ENCODE measurements around the gene SESN3.
"Not testable (repeated sequence)": the region's sequence is repeated elsewhere in the genome, so short reads cannot be mapped to it uniquely, and the experiment has no call there.

The SESN3 gene, protein sequence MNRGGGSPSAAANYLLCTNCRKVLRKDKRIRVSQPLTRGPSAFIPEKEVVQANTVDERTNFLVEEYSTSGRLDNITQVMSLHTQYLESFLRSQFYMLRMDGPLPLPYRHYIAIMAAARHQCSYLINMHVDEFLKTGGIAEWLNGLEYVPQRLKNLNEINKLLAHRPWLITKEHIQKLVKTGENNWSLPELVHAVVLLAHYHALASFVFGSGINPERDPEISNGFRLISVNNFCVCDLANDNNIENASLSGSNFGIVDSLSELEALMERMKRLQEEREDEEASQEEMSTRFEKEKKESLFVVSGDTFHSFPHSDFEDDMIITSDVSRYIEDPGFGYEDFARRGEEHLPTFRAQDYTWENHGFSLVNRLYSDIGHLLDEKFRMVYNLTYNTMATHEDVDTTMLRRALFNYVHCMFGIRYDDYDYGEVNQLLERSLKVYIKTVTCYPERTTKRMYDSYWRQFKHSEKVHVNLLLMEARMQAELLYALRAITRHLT

DNA sequence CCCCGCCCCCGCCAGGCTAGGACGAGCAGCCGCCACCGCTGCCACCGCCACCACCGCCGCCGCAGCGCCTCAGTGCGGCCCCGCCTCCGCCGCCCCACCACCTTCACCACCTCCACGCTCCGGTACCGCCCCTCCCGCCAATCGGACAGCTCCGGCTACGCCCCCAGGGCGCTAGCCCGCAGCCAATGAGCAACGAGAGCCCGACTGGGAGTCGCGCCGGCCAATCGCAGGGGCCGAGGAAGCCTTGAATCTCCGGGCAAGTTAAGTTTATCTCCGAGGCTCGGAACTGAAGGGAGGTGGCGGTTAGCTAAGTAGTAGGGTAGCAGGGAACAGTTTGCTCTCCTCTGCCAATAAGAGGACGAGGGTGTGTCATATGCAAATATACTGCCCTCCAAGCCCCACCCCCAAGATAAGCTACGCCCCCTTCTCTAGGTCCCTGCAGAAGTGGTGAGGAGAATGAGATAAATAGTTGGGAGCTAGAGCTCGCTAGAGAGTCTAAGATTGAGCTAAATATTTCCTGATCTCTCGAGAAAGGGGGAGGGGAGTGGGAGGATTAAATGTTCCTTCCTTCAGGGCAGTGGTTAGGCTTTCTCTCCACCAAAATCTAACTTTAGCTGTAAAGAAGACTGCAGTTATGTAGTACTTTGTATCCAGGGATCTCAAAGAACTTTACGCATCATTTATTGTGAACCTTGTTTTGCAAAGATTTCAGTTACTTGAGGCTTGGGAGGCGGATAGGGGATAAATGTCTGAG lies at the start of gene SESN3:
TSS of gene SESN3 (minus strand) at position 76 of the 754 bp plus-strand sequence. CDS start 342 bp downstream, outside the sequence.
- DNase-seq (ENCODE audit: low read depth, low spot score) = peak; percentile 99

DNA sequence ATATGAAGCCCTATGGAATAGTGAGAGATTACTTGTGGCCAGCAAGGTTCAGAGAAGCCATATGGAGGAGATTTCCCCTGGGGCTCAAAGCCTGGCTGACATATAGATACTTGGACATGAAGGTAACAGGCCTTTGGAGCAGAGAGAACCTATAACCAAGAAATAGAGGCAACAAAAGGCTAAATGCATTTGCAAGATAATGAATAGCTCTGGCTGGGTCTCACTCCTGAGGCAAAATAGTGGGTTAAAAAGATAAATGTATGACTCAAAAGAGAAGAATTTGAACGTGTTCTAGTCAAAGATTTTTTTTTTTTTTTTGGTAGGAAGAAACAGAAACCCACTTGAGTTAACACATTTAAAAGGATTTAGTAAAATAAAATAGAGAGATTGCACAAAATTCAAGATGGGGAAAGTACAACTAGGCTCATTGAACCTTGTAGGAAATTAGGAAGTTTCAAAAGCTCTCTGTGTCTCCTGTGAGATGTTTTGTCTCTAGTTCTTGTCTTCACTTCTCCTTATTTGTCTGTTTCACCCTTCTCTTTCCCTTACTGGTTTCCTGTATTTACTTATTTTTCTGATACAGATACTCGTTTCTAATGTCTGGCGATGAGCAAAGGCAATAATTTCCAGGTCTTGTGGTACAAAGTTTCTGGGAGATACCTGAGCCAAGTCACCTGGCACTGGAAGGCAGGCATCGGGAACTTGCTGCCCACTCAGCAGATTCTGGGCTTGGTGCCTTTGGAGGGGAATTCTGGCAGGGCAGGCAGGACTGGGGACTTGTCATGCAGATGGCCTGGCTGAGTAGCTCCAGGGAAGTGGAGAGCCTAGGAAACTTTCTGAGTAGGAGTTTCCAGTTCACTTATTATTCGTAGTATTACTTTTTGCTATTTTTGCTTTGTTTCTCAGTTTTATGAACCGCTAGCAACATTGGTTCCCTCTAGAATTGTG lies 49.2 kb upstream of the SESN3 start:
- DNase-seq (ENCODE audit: low read depth, low spot score) = no peak

DNA sequence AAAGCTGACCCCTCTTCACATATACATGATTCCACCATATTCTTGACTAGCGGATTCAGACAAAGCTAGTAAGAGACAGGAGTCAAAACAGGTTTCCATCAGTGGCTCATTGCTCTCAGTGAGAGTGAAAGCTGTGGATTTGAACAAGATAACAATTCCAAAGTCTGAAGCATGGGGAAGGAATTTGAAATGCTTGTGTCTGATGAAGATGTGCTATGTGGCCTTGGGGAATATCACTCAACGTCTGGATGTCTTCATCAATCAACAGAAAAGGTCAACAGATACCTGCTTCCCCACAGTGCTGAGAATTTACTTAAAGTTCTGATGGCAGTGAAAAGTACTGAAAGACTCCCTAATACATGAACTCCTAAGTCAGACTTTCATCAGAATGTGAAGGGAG lies 46.9 kb upstream of the SESN3 start:
- no peak for DNase-seq (ENCODE audit: low read depth, low spot score)

DNA sequence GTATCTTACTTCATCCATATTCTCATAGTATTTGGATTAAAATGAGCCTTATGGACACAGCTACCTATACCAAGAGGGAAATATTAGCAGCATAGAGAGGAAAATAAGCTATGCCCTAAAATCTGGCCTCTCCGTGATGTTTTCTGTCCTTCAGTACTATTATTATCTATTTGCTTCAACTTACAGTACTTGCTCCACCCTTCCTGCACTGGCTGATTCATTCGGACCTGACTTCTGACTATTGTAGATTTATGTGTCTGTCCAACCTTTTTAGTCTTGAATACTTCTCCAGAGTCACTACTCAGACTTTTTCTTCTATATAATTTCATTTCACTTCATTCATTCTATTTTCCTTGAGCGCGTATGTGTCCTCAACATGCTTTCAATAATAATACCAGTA lies 45.1 kb upstream of the SESN3 start:
- no peak for DNase-seq (ENCODE audit: low read depth, low spot score)

DNA sequence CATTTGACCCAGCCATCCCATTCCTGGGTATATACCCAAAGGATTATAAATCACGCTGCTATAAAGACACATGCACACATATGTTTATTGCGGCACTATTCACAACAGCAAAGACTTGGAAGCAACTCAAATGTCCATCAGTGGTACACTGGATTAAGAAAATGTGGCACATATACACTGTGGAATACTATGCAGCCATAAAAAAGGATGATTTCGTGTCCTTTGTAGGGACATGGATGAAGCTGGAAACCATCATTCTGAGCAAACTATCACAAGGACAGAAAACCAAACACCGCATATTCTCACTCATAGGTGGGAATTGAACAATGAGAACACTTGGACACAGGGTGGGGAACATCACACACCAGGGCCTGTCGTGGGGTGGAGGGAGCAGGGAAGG lies 42.6 kb upstream of the SESN3 start:
- DNase-seq (ENCODE audit: low read depth, low spot score) = not testable (repeated sequence)

DNA sequence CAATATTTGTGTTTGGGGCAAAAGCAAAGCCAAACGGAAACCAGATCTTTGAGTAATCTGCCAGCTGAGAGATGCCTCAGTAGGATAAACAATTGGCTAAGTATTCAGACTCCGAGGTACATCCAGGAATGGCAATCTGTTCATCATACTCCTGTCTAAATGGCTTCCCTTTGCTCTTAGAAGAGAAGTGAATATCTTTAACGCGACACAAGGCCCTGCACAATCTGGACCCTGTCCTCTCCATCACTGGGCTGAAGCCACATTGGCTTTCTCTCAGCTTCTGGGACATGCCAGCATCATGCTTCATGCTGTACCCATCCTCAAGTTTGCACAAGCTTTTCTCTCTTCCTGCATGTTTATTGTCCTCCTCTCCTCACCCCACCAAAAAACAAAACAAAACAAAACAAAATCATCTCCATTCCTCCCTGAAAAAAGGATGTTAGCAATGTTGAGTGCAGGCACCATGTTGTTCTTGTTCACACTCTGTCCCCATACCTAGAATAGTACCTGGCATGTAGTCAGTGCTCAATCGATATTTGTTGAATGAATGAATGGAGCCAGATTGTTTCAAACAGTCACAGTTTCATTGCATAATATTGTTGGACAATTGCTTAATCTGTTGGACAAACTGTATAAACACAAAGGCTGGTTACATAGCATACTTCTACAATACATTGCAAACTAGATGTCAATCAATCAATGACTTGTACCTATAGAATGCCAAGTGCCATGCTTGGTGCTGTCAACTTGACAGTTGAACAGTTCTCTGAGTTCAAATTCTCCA lies 38.2 kb upstream of the SESN3 start:
- no peak for DNase-seq (ENCODE audit: low read depth, low spot score)

DNA sequence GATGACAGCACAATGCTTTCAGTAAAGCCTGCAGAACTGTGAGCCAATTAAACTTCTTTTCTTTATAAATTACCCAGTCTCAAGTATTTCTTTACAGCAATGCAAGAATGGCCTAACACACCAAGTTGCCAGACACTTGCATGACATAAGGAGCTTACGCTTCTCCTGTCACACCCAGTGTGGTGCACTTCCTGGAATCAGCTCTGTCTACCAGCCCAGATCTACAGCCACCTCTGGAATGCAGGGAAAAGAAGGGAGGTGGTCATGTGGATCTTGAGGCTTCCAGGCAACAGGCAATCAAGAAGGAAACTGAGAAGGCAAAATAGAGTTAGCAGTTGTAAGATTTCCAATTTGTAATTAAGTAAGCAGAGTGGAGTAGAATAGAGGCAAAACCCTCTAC lies 37.4 kb upstream of the SESN3 start:
- DNase-seq (ENCODE audit: low read depth, low spot score) = no peak

DNA sequence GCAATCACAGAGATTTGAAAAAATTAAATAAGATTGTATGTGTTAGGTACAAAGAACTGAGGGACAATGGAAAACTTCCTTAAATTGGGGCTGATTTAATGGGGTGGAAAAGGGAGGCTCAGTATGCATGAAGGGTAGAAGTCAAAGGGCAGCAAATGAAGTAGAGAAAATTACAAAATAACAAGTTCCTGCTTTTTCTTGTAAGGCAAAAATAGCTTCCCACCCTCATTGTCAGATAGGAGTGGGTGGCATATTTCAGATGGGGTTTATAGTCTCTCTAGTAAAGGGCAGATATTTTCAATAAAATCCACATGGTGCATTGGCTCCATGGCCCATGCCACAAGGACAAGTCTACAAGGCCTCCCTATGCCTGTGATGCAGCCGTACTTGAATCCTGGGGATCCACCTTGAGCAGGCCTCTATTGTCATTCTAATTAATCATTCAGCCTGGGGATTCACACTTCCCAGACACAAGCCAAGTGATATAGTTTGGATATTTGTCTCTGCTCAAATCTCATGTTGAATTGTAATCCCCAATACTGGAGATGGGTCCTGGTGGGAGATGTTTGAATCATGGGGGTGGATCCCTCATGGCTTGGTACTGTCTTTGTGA lies 36.7 kb upstream of the SESN3 start:
- DNase-seq (ENCODE audit: low read depth, low spot score) = no peak

DNA sequence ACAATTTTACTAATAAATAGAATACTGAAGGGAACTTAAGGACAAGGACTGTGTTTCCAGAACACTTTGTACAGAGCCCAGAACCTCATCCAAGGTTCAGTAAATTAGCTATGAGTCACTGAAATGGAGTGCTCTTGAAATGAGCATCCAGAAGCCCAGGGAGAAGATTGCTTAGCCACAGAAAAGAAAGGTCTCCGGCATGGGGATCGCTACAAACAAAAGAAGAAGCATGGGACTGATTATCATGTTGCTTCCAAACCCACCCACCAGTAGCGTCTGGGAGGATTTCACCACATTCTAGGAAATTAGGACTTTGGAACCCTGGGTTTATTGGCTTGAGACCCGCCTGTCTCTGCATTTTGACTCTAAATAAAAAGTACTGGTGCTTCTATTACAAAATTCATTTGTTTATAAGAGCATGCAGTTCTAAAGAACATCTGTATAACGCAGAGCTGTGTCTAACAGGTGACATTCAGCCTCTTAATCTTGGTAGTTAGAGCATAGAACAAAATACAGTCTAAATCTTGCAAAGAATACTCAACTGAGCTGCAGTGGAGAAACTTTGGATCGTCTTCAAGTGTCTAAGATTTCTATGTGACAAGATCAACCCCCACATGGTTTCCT lies 35.9 kb upstream of the SESN3 start:
- DNase-seq (ENCODE audit: low read depth, low spot score) = no peak

DNA sequence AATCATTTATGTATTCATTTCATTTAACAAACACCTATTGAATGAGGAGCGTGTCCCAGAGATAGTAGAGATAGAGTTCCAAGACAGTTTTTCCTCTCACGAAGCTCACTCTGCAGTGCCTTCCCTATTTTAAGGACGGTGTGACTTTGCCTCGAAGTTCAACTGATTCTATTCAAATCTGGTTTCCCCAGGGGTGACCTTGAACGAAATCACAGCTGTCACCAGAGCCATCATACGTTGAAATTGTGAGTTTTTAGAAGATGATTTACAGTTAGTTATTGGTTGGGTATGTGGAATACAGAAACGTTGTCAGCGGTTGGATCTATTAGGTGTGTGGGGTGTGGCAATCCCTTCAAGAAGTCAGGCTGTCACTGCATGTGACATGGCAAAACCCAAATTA lies 33.9 kb upstream of the SESN3 start:
- DNase-seq (ENCODE audit: low read depth, low spot score) = no peak

DNA sequence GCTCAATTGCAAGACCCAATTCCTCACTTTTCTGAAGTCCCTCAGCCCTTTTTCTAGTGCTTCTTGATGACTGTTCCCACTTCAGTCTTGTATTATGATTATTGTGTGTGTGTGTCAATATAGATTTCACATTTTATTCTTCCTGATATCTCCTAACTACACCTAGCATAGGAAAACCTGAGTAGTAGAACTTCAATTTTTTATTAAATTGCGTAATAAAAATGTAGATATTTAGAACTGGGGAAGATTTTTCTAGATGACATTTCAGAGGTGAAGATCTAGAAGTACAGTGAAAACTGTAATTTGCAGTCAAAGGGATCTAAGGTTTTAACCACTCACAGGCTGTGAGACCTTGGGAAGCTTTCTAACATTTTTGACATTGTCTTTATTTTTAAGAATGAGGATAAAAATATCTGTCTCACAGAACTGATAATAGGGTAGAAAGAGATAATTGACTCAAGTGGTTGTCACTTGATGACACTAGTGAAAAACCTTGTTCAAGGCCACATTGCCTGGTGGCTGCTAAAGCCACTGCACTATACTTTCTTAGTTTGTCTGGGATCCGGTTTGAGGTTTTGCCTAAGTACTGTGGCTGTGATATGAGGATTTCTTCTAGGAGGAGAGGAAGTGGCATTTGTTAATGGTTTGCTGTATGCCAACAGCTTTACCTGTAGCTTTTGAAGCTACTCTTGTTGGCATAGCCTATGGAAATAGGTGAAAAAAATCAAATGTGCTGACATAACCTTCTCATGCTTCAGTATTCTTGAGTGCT lies 32.2 kb upstream of the SESN3 start:
- DNase-seq (ENCODE audit: low read depth, low spot score) = no peak

DNA sequence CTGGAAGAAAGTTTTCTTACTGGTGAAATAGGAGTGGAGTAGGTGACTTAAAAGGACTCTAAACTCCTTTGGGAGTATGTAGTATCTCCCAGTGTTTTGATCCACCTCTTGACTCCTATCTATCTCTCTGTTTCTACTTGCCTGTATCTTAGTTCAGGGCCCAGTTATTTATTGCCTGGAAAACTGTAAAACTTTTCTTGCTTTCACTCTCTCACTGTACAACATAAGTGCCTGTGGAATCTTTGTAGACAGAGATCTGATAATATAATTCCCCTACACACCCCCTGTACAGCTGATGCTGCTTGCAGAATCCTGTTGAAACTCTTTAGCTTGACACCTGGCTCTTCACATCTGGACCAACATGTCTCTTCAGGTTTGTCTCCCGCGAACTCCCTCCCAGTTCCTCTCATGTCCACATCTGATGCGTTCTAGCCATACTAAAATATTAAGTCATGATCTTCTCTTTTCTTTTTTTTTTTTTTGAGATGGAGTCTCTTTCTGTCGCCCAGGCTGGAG lies 26.5 kb upstream of the SESN3 start:
- DNase-seq (ENCODE audit: low read depth, low spot score) = no peak

DNA sequence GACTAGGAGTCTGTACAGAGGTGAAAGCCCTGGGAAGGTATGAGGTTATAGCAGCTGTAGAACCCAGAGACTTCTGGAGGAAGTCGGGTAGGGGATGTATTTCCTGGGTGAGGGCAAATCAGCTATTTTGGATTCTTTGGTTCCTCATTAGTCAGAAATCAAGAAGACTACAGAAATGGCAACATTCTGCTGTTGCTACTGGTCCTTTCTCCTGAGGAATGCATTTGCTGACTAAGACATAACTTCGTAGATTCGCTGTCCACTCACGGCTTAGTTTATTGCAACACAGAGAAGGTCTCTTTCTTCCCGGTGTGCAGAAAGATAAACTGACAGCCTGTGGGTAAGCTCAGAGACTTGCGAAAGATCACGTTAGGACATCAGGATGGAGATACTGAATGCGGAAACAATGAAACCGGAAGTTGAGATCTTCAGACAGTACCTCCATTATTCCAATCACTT lies 25.3 kb upstream of the SESN3 start:
- DNase-seq (ENCODE audit: low read depth, low spot score) = no peak

DNA sequence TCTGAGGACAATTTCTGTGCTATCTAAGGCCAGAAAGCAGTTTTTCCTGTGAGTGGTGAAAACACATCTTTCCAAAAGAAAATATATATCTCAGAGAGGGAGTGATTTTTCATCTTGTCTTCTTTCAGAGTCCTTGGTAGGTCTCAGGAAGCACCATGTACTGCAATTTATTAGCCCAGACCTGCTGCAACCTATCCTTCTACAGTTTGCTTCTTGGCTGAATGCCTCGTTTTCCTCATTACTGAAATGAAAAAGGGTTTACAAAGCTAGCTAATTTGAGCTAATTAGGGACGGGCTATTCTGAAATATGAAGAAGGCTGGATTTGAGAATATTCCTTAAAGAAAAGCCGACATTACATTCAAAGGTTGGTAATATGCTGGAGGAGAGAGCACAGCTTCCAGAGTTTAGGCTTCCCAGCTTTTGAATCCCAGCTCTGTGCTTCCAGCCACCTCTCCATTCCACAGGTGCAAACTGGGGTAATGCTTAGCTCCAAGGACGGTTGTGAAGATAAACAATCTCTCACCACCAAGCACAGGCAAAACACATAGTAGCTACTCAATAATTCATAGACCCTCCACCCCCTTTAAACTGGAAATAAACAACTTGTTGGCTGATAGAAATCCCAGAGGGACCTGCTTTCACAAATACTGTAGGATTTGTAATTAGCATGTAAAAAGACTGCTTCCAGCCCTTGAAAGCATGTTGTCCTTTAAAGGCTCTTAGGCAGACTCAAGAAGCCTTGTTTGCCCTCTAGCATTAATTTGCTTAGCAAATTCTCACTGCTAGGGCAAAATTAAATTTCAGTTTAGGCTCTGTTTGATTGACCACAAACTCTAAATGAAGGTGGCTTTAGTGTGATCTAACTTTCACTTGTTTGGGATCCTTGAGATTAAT lies 24.5 kb upstream of the SESN3 start:
- no peak for DNase-seq (ENCODE audit: low read depth, low spot score)

DNA sequence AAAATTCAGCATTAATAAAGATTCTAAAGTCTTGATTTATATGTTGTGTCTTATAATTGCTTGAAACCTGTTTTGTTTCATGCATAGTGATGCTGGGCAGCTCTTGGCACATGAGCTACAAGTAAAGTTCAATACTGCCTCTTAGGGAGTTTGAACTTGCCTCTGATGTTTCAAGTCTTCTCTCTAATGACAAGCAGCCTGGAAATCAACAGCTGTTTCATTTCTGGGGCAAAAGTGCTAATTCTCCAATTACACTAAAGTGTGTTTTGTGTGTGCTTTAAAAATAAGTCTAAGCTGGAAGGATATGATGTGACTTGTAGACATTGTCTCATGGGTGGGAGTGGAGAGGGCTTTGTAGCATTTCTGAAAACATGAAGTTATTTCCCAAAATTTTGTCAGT lies 23.7 kb upstream of the SESN3 start:
- DNase-seq (ENCODE audit: low read depth, low spot score) = no peak

DNA sequence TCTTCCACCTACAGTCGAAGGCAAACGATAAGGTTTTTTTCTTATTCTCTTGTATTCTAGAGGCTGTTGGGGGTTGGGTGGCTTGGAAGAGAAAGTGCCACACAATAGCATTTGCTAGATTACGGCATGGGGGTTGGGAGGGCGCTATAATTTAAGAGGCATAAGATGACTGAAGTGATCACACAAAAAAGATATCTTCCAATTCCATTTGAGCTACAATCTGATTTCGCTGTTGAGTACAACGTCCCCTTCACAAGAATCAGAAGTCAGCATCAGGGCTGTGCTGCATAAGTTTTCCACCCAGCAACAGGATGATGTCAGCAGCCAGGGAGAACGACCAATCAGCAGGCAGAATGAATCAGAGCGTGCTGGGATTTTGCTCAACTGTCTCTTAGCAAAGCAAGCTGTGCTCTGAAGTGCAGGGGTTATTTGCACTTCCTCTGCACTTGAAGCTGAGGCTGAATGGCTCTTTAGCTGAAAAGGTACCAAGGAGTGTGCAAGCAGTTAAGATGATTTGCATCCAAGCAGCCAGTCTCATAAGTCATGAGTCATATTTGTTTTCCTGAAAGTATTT lies 23.2 kb upstream of the SESN3 start:
- peak; percentile 59 for DNase-seq (ENCODE audit: low read depth, low spot score)

DNA sequence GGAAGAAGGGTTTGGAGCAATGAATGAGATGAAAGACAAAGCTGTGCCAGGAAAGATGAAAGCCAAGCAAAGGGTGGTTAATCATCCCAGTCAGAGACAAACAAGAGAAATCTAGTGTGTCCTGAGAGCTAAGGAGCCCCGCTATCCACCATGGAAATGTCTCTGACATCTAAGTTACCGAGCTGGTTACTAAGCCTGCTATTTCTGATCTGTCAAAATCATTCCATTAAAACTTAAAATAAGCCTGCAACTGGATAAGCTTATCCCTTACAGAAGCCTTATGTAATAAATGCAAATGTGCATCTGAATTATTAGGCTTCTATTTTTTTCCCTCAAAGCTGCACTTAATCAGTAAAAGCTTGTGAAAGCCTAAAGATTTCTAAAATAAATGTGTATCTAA lies 22.1 kb upstream of the SESN3 start:
- DNase-seq (ENCODE audit: low read depth, low spot score) = no peak

DNA sequence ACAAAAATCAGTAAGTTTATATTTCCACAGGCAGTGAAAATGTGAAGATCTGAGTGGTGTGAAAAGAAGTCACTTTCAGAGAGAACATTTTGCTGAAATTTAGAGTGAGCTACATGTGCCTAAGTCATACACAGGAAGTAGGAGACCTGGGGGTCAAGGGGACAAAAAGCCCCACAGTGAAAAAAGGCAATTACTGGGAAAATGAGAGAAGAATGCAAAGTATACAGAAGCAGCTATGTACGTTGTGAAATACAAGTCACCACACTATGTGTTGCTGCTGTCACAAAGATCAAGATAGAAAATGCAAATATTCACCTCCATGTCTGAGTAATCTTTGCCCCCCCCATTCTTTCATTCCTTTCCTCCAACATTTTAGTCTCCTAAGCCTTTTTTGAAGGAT lies 21.6 kb upstream of the SESN3 start:
- no peak for DNase-seq (ENCODE audit: low read depth, low spot score)

Measured in iPS DF 19.7 (cell line).